Neutrophil (primary cell): ENCODE data around the gene PDCD1LG2.
"Not testable (repeated sequence)": the region's sequence is repeated elsewhere in the genome, so short reads cannot be mapped to it uniquely, and the experiment has no call there.

ENCODE experiments used
- H3K27ac ChIP-seq: fragments of 200-600 bp; sonication (generic); 2 replicates; pipeline ENCODE4 v1.5.1; 2016; ENCODE audit warnings: mild to moderate bottlenecking, moderate library complexity
- H3K27me3 ChIP-seq: fragments of 200-600 bp; sonication (generic); 2 replicates; pipeline ENCODE4 v1.6.0; 2016; ENCODE audit warnings: mild to moderate bottlenecking
- H3K36me3 ChIP-seq: fragments of 200-600 bp; sonication (generic); 2 replicates; pipeline ENCODE4 v1.5.1; 2017
- H3K4me1 ChIP-seq, 2 experiments: fragments of 200-600 bp in 1 of 2; sonication (generic) in 1 of 2; 1 replicate in 1 of 2; 2 replicates in 1 of 2; pipeline versions ENCODE4 v1.5.1 to v1.6.1; 2013 to 2016; ENCODE audit warnings: low read depth in 1 of 2, low read length in 1 of 2, mild to moderate bottlenecking in 1 of 2, moderate library complexity in 1 of 2; ENCODE audit not compliant: control insufficient read depth in 1 of 2, insufficient read depth in 1 of 2
- H3K4me3 ChIP-seq, 2 experiments: fragments of 200-600 bp in 1 of 2; sonication (generic) in 1 of 2; 1 replicate in 1 of 2; 2 replicates in 1 of 2; pipeline ENCODE4 v1.5.1; 2013 to 2016; ENCODE audit warnings: low read depth in 1 of 2, low read length in 1 of 2, mild to moderate bottlenecking in 1 of 2, moderate library complexity in 1 of 2
- H3K9me3 ChIP-seq: fragments of 200-600 bp; sonication (generic); 2 replicates; pipeline ENCODE4 v1.5.1; 2016
- TF ChIP-seq, protein P1 (sequence below): fragments of 200-600 bp; sonication (generic); IDR thresholded peaks from 2 replicates; pipeline ENCODE4 v1.5.1; 2016; ENCODE audit warnings: antibody characterized with exemption

Gene PDCD1LG2

DNA sequence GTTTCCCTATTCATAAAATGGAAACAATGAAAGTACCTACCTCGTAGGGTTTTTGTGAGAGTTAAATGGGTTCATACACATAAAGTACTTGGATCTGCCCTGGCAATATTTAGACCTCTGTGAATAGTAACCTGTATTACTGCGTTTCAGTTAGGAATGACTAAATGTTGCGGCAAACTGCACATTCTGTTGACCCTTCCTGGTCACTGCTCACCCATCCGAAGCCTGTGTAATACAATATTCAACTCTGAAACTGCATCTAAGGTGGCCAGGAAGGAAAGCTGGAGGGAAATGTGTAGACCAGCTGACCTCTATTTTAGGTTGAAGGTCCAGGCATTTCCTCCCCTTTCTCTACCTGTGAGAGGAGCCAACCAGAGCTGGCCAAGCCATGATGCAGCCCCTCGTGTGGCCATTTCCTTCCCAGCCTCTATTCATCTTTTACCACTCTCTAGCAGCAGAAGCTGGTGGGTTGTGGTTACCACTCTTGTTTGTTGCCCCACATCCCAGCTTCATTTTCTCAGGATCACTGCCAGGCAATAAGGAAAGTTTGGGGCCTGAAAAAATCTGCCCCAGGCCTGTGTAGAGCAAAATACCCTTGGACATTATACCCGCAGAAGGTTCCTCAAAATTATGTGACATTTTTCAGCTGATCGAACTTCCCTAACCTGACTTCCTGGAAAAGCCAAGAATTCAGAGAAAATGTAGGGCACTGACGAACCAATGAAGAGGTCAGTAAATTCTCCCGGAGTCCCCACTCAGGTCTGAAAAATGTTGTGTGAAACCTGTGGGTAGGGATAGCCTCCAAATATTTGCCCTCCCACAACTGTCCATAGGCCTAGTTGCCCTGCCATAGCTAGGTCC lies 20.5 kb upstream of the PDCD1LG2 start:
- peak overlapping the region; percentile 57 for H3K27ac ChIP-seq
- TF ChIP-seq, protein P1, sequence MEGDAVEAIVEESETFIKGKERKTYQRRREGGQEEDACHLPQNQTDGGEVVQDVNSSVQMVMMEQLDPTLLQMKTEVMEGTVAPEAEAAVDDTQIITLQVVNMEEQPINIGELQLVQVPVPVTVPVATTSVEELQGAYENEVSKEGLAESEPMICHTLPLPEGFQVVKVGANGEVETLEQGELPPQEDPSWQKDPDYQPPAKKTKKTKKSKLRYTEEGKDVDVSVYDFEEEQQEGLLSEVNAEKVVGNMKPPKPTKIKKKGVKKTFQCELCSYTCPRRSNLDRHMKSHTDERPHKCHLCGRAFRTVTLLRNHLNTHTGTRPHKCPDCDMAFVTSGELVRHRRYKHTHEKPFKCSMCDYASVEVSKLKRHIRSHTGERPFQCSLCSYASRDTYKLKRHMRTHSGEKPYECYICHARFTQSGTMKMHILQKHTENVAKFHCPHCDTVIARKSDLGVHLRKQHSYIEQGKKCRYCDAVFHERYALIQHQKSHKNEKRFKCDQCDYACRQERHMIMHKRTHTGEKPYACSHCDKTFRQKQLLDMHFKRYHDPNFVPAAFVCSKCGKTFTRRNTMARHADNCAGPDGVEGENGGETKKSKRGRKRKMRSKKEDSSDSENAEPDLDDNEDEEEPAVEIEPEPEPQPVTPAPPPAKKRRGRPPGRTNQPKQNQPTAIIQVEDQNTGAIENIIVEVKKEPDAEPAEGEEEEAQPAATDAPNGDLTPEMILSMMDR, result no peak
- no peak overlapping the region for H3K4me3 ChIP-seq
- peaks cover 21 to 26% of the 10 kb centered on the region in 2 experiments for H3K4me1 ChIP-seq
- H3K9me3 ChIP-seq, result no peaks in the 10 kb centered on the region
- H3K36me3 ChIP-seq, result no peaks in the 10 kb centered on the region
- no peaks in the 10 kb centered on the region for H3K27me3 ChIP-seq

DNA sequence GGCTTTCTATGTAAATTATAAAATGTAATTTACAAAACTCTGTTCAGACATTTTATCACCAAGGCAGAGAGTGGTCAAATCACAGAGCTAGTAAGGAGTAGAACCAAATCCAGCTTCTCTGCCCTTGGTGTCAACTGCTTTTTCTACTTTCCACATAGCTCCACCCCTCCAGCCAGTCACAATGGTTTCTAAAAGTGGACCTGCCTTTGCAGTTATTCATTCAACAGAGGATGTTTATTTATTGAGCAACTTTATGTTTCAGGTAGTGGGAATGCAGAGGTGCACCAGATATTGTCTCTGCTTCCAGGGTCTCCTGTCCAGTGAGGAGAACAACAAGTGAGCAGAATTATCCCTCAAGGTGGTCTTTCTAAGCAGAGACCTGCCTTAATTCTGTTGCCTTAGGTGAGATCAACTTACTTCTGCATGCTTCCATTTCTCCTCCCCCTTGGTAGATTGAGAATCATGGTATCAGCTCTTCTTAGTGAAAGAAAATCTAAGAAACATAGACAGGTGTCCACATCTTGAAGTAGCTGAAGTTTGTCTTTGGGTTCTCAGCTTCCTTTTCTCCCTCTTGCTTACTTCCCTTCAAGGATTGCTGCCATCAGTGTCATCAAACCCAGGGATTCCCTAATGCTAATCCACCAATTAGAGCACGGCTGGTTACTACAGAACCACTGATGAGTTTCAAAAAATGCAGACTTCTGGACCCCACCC lies 17.2 kb upstream of the PDCD1LG2 start:
- TF ChIP-seq, protein P1, result no peak
- Histone ChIP-seq H3K9me3 (no peaks in the 10 kb centered on the region), H3K27ac (peak overlapping the region; percentile 57), H3K4me3 (no peak overlapping the region), H3K36me3 (no peaks in the 10 kb centered on the region), H3K4me1 (peaks cover 21 to 26% of the 10 kb centered on the region in 2 experiments), H3K27me3 (no peaks in the 10 kb centered on the region)

DNA sequence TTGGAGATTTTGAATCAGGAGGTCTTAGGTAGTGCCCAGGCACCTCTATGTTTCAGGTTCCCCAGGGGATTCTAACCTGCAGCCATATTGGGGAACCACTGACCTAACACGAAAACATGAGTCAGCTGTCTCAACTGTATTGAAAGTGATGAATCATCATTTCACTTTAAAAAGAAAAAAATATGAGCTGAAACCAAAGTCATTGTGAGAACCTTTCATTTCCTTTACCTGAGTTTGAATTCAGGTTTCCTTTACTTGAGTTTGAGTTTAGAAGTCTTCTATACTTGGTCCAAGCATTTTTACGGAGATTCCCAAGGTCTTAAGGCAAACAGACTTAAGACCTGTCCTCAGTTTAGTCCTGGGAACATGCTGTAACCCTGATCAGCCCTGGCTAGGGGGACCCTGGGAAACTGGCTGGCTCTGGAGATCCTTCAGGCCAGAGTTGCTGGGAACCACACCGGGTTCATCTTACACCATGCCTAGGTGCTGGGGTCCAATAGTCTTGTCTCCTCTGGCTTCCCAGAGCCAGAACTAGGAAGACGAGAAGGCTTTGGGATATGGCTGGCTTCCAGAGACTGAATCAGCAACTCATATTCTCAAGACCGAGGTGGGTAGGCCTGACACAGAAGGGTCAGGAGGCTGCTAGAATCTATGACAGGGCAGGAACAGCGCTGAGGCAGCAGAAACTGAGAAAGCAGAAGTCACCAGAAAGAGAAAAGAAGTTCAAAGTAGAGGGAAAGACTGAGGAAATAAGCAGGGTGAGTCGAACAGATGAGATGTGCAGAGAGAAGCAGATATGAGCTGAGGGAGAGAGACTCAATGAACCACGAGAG lies 16.4 kb upstream of the PDCD1LG2 start:
- H3K4me3 ChIP-seq, result peak overlapping the region in 1 of 2 experiments; percentile 17
- H3K27ac ChIP-seq, result peak overlapping the region; percentile 57
- H3K9me3 ChIP-seq, result no peaks in the 10 kb centered on the region
- TF ChIP-seq, protein P1, result no peak
- no peaks in the 10 kb centered on the region for H3K36me3 ChIP-seq
- H3K4me1 ChIP-seq, result peaks cover 21 to 26% of the 10 kb centered on the region in 2 experiments
- H3K27me3 ChIP-seq, result no peaks in the 10 kb centered on the region

DNA sequence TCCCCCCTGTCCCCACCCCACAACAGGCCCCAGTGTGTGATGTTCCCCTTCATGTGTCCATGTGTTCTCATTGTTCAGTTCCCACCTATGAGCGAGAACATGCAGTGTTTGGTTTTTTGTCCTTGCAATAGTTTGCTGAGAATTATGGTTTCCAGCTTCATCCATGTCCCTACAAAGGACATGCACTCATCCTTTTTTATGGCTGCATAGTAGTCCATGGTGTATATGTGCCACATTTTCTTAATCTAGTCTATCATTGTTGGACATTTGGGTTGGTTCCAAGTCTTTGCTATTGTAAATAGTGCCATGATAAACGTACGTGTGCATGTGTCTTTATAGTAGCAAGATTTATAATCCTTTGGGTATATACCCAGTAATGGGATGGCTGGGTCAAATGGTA lies 15.6 kb upstream of the PDCD1LG2 start:
- not testable (repeated sequence) for H3K27me3 ChIP-seq, H3K4me3 ChIP-seq, H3K36me3 ChIP-seq, H3K27ac ChIP-seq, H3K9me3 ChIP-seq
- peaks cover 21 to 23% of the 10 kb centered on the region in 2 experiments for H3K4me1 ChIP-seq

GRCh38 chr9:5499157-5499556 lies 11.2 kb upstream of the PDCD1LG2 start:
- Histone ChIP-seq H3K4me3 (no peak overlapping the region), H3K27ac (no peak overlapping the region), H3K27me3 (peaks cover 15% of the 10 kb centered on the region), H3K9me3 (no peaks in the 10 kb centered on the region), H3K4me1 (peaks cover 3% of the 10 kb centered on the region in 2 experiments), H3K36me3 (no peaks in the 10 kb centered on the region)
- TF ChIP-seq, protein P1, result no peak
